ENCODE data around the gene HLA-DQB2. TPM values are rescaled to one million over a fixed set of nuclear protein-coding genes. Genes with fewer than 3 reads are reported as not detected.
"Not testable (repeated sequence)": the region's sequence is repeated elsewhere in the genome, so short reads cannot be mapped to it uniquely, and the experiment has no call there.

HLA-DQB2 gene
- total RNA-seq, 1 experiment from 2014 or later: not detected

- DNase-seq (ENCODE audit: low read depth): no peak
- in situ Hi-C loops (cut with HindIII; ENCODE audit: low pct_unique_long_range_greater_than_20kb, low sequenced_read_pairs): no loop called here
These were observed 2.3 kb downstream of the HLA-DQB2 start for GRCh38 chr6:32761072-32761471.

GRCh38 chr6:32759669-32760068, 3.7 kb downstream of the HLA-DQB2 start:
- in situ Hi-C loops (cut with HindIII; ENCODE audit: low pct_unique_long_range_greater_than_20kb, low sequenced_read_pairs): no loop called here
- DNase-seq (ENCODE audit: low read depth): no peak

GRCh38 chr6:32752580-32752979, 10.8 kb downstream of the HLA-DQB2 start:
- peak; percentile 19 for DNase-seq (ENCODE audit: low read depth)
- in situ Hi-C loops (cut with HindIII; ENCODE audit: low pct_unique_long_range_greater_than_20kb, low sequenced_read_pairs): no loop called here

- DNase-seq (ENCODE audit: low read depth); in situ Hi-C loops (cut with HindIII; ENCODE audit: low pct_unique_long_range_greater_than_20kb, low sequenced_read_pairs): not testable (repeated sequence)
These were observed 17.7 kb downstream of the HLA-DQB2 start for GRCh38 chr6:32745649-32746048.

- in situ Hi-C loops (cut with HindIII; ENCODE audit: low pct_unique_long_range_greater_than_20kb, low sequenced_read_pairs): no loop called here
- no peak for DNase-seq (ENCODE audit: low read depth)
These were observed 18.6 kb downstream of the HLA-DQB2 start for GRCh38 chr6:32744776-32745175.

GRCh38 chr6:32742374-32742773, 21.0 kb downstream of the HLA-DQB2 start:
- in situ Hi-C loops (cut with HindIII; ENCODE audit: low pct_unique_long_range_greater_than_20kb, low sequenced_read_pairs): no loop called here
- no peak for DNase-seq (ENCODE audit: low read depth)

- no peak for DNase-seq (ENCODE audit: low read depth)
- in situ Hi-C loops (cut with HindIII; ENCODE audit: low pct_unique_long_range_greater_than_20kb, low sequenced_read_pairs): no loop called here
These were observed 22.0 kb downstream of the HLA-DQB2 start, which contains the start of gene HLA-DQA2 for GRCh38 chr6:32741031-32741960. Gene HLA-DQA2 (plus strand): TSS chr6:32741391. CDS start chr6:32741444, 53 bp downstream.

GRCh38 chr6:32738126-32738525, 25.2 kb downstream of the HLA-DQB2 start:
- DNase-seq (ENCODE audit: low read depth): no peak
- in situ Hi-C loops (cut with HindIII; ENCODE audit: low pct_unique_long_range_greater_than_20kb, low sequenced_read_pairs): no loop called here

GRCh38 chr6:32718879-32719278, 44.5 kb downstream of the HLA-DQB2 start:
- DNase-seq (ENCODE audit: low read depth): no peak
- in situ Hi-C loops (cut with HindIII; ENCODE audit: low pct_unique_long_range_greater_than_20kb, low sequenced_read_pairs): no loop called here

- DNase-seq (ENCODE audit: low read depth): no peak
- in situ Hi-C loops (cut with HindIII; ENCODE audit: low pct_unique_long_range_greater_than_20kb, low sequenced_read_pairs): no loop called here
These were observed 46.9 kb downstream of the HLA-DQB2 start for GRCh38 chr6:32716396-32716795.

- DNase-seq (ENCODE audit: low read depth): no peak
- in situ Hi-C loops (cut with HindIII; ENCODE audit: low pct_unique_long_range_greater_than_20kb, low sequenced_read_pairs): no loop called here
These were observed 50.1 kb downstream of the HLA-DQB2 start for GRCh38 chr6:32713241-32713640.

GRCh38 chr6:32709625-32710024, 53.7 kb downstream of the HLA-DQB2 start:
- in situ Hi-C loops (cut with HindIII; ENCODE audit: low pct_unique_long_range_greater_than_20kb, low sequenced_read_pairs): no loop called here
- no peak for DNase-seq (ENCODE audit: low read depth)

Other genes starting within 250 kb of the HLA-DQB2 start
- not detected in 2 replicates for gene HLA-DRB5, start 233.2 kb downstream of the HLA-DQB2 start, total RNA-seq (2014; rRNA removed; shearing (Covaris generic); ENCODE audit: low replicate concordance)
- gene HLA-DRB1, start 173.7 kb downstream of the HLA-DQB2 start, total RNA-seq (2014; rRNA removed; shearing (Covaris generic); ENCODE audit: low replicate concordance): 0.17 TPM in 1 of 2 replicates, not detected in the other
- gene HLA-DQA1, start 126.1 kb downstream of the HLA-DQB2 start, total RNA-seq (2014; rRNA removed; shearing (Covaris generic); ENCODE audit: low replicate concordance): not detected in 2 replicates
- gene HLA-DQB1, start 96.9 kb downstream of the HLA-DQB2 start, total RNA-seq (2014; rRNA removed; shearing (Covaris generic); ENCODE audit: low replicate concordance): not detected in 2 replicates
- not detected in 2 replicates for gene HLA-DQA2, start 22.1 kb downstream of the HLA-DQB2 start, total RNA-seq (2014; rRNA removed; shearing (Covaris generic); ENCODE audit: low replicate concordance)
- gene HLA-DOB, start 53.5 kb upstream of the HLA-DQB2 start, total RNA-seq (2014; rRNA removed; shearing (Covaris generic); ENCODE audit: low replicate concordance): not detected in 2 replicates
- 8.9 and 26.7 TPM in 2 replicates for gene TAP2, start 75.2 kb upstream of the HLA-DQB2 start, total RNA-seq (2014; rRNA removed; shearing (Covaris generic); ENCODE audit: low replicate concordance)
- gene PSMB8, start 80.5 kb upstream of the HLA-DQB2 start, total RNA-seq (2014; rRNA removed; shearing (Covaris generic); ENCODE audit: low replicate concordance): 267 and 291 TPM in 2 replicates
- 63.3 and 65.5 TPM in 2 replicates for gene TAP1, start 90.2 kb upstream of the HLA-DQB2 start, total RNA-seq (2014; rRNA removed; shearing (Covaris generic); ENCODE audit: low replicate concordance)
- gene PSMB9, start 90.7 kb upstream of the HLA-DQB2 start, total RNA-seq (2014; rRNA removed; shearing (Covaris generic); ENCODE audit: low replicate concordance): 80.2 and 123 TPM in 2 replicates
- gene HLA-DMB, start 177.5 kb upstream of the HLA-DQB2 start, total RNA-seq (2014; rRNA removed; shearing (Covaris generic); ENCODE audit: low replicate concordance): 0.35 and 13.2 TPM in 2 replicates
- 7.4 and 16.7 TPM in 2 replicates for gene HLA-DMA, start 189.6 kb upstream of the HLA-DQB2 start, total RNA-seq (2014; rRNA removed; shearing (Covaris generic); ENCODE audit: low replicate concordance)
- 43.7 and 62.6 TPM in 2 replicates for gene BRD2, start 205.1 kb upstream of the HLA-DQB2 start, total RNA-seq (2014; rRNA removed; shearing (Covaris generic); ENCODE audit: low replicate concordance)
- gene HLA-DOA, start 246.1 kb upstream of the HLA-DQB2 start, total RNA-seq (2014; rRNA removed; shearing (Covaris generic); ENCODE audit: low replicate concordance): not detected in 2 replicates

Data from Caki2 (cell line).